ENCODE data around the gene ZNF558. TPM values are rescaled to one million over a fixed set of nuclear protein-coding genes. Genes with fewer than 3 reads are reported as not detected.

The ZNF558 gene
- total RNA-seq, 1 experiment from 2014 or later = 3.0 TPM

DNA sequence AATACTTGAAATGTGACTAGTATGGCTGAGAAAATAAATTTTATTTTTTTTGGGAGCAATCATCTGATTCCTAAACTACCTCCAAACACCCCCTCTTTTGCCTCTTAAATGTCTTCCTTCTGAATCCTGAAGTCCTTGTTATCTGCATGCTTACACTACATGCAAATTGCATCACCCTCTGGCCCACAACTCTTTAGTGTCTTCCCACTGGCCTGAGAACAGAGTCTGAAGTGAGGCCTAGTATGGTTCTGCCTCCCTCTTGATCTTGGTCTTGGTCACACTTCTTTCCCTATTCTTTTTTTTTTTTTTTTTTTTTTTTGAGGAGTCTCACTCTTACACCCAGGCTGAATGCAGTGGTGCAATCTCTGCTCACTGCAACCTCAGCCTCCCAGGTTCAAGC, 4.8 kb downstream of the ZNF558 start:
- H3K4me1 Mint-ChIP-seq = no peaks in the 10 kb centered on the region
- ATAC-seq (no peak), DNase-seq (ENCODE audit: low spot score) (no peak)
- ChIA-PET CTCF (no interaction called here), POLR2A (no interaction called here)
- TF ChIP-seq, protein P1, sequence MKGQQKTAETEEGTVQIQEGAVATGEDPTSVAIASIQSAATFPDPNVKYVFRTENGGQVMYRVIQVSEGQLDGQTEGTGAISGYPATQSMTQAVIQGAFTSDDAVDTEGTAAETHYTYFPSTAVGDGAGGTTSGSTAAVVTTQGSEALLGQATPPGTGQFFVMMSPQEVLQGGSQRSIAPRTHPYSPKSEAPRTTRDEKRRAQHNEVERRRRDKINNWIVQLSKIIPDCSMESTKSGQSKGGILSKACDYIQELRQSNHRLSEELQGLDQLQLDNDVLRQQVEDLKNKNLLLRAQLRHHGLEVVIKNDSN (CRISPR knock-in tag; IDR thresholded peaks at IDR 0.05) = no peak
- TF ChIP-seq, protein P2, sequence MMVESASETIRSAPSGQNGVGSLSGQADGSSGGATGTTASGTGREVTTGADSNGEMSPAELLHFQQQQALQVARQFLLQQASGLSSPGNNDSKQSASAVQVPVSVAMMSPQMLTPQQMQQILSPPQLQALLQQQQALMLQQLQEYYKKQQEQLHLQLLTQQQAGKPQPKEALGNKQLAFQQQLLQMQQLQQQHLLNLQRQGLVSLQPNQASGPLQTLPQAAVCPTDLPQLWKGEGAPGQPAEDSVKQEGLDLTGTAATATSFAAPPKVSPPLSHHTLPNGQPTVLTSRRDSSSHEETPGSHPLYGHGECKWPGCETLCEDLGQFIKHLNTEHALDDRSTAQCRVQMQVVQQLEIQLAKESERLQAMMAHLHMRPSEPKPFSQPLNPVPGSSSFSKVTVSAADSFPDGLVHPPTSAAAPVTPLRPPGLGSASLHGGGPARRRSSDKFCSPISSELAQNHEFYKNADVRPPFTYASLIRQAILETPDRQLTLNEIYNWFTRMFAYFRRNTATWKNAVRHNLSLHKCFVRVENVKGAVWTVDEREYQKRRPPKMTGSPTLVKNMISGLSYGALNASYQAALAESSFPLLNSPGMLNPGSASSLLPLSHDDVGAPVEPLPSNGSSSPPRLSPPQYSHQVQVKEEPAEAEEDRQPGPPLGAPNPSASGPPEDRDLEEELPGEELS (CRISPR knock-in tag; IDR thresholded peaks at IDR 0.05) = no peak
- no peak for TF ChIP-seq NR2C2 (CRISPR knock-in tag; IDR thresholded peaks at IDR 0.05)
- TF ChIP-seq, protein P3, sequence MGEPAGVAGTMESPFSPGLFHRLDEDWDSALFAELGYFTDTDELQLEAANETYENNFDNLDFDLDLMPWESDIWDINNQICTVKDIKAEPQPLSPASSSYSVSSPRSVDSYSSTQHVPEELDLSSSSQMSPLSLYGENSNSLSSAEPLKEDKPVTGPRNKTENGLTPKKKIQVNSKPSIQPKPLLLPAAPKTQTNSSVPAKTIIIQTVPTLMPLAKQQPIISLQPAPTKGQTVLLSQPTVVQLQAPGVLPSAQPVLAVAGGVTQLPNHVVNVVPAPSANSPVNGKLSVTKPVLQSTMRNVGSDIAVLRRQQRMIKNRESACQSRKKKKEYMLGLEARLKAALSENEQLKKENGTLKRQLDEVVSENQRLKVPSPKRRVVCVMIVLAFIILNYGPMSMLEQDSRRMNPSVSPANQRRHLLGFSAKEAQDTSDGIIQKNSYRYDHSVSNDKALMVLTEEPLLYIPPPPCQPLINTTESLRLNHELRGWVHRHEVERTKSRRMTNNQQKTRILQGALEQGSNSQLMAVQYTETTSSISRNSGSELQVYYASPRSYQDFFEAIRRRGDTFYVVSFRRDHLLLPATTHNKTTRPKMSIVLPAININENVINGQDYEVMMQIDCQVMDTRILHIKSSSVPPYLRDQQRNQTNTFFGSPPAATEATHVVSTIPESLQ (CRISPR knock-in tag; IDR thresholded peaks at IDR 0.05) = no peak
- TF ChIP-seq, protein P4, sequence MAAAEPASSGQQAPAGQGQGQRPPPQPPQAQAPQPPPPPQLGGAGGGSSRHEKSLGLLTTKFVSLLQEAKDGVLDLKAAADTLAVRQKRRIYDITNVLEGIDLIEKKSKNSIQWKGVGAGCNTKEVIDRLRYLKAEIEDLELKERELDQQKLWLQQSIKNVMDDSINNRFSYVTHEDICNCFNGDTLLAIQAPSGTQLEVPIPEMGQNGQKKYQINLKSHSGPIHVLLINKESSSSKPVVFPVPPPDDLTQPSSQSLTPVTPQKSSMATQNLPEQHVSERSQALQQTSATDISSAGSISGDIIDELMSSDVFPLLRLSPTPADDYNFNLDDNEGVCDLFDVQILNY (CRISPR knock-in tag; IDR thresholded peaks at IDR 0.05) = no peak
- TF ChIP-seq RELA (CRISPR knock-in tag; IDR thresholded peaks at IDR 0.05; ENCODE audit: borderline replicate concordance) = no peak
- TF ChIP-seq ZNF416 (CRISPR knock-in tag; IDR thresholded peaks at IDR 0.05) = no peak
- no peak for TF ChIP-seq FOXJ3 (CRISPR knock-in tag; IDR thresholded peaks at IDR 0.05; ENCODE audit: borderline replicate concordance)
- TF ChIP-seq, protein P5, sequence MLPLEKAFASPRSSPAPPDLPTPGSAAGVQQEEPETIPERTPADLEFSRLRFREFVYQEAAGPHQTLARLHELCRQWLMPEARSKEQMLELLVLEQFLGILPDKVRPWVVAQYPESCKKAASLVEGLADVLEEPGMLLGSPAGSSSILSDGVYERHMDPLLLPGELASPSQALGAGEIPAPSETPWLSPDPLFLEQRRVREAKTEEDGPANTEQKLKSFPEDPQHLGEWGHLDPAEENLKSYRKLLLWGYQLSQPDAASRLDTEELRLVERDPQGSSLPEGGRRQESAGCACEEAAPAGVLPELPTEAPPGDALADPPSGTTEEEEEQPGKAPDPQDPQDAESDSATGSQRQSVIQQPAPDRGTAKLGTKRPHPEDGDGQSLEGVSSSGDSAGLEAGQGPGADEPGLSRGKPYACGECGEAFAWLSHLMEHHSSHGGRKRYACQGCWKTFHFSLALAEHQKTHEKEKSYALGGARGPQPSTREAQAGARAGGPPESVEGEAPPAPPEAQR (CRISPR knock-in tag; IDR thresholded peaks at IDR 0.05) = no peak
- TF ChIP-seq, protein P6, sequence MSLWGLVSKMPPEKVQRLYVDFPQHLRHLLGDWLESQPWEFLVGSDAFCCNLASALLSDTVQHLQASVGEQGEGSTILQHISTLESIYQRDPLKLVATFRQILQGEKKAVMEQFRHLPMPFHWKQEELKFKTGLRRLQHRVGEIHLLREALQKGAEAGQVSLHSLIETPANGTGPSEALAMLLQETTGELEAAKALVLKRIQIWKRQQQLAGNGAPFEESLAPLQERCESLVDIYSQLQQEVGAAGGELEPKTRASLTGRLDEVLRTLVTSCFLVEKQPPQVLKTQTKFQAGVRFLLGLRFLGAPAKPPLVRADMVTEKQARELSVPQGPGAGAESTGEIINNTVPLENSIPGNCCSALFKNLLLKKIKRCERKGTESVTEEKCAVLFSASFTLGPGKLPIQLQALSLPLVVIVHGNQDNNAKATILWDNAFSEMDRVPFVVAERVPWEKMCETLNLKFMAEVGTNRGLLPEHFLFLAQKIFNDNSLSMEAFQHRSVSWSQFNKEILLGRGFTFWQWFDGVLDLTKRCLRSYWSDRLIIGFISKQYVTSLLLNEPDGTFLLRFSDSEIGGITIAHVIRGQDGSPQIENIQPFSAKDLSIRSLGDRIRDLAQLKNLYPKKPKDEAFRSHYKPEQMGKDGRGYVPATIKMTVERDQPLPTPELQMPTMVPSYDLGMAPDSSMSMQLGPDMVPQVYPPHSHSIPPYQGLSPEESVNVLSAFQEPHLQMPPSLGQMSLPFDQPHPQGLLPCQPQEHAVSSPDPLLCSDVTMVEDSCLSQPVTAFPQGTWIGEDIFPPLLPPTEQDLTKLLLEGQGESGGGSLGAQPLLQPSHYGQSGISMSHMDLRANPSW (CRISPR knock-in tag; conservative IDR thresholded peaks at IDR 0.05; ENCODE audit: low read depth) = no peak
- no peak for TF ChIP-seq NFE2L1 (CRISPR knock-in tag; IDR thresholded peaks at IDR 0.05)
- TF ChIP-seq NFATC4 (CRISPR knock-in tag; IDR thresholded peaks at IDR 0.05) = no peak
- TF ChIP-seq TP53 (CRISPR knock-in tag; IDR thresholded peaks at IDR 0.05) = no peak
- no peak for TF ChIP-seq SP1 (CRISPR knock-in tag; conservative IDR thresholded peaks at IDR 0.05)
- no peak for TF ChIP-seq ZNF423 (CRISPR knock-in tag; IDR thresholded peaks at IDR 0.05)
- no peak for TF ChIP-seq ZNF396 (CRISPR knock-in tag; IDR thresholded peaks at IDR 0.05; ENCODE audit: borderline replicate concordance)
- TF ChIP-seq ZNF232 (CRISPR knock-in tag; IDR thresholded peaks at IDR 0.05) = no peak
- no peak overlapping the region for H3K4me3 Mint-ChIP-seq
- H3K27ac Mint-ChIP-seq = no peak overlapping the region
- H3K27me3 Mint-ChIP-seq (ENCODE audit: low read depth) = peaks cover 15% of the 10 kb centered on the region
- H3K9me3 Mint-ChIP-seq = peaks cover 74% of the 10 kb centered on the region
- peaks cover 75% of the 10 kb centered on the region for H3K36me3 Mint-ChIP-seq

DNA sequence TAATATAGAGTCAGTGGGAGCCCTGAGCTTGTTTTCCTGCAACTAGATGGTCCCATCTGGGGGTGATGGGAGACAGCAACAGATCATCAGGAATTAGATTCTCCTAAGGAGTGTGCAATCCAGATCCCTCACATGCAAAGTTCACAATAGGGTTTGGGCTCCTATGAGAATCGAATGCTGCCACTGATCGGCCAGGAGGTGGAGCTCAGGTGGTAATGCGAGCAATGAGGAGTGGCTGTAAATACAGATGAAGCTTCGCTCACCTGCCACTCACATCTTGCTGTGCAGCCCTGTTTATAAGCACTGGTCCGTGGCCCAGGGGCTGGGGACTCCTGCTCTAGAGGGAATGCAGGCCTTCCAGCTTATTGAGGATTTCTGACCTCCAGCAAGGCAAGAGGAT, 5.7 kb downstream of the ZNF558 start:
- DNase-seq (ENCODE audit: low spot score) (no peak), ATAC-seq (no peak)
- Mint-ChIP-seq H3K27me3 (ENCODE audit: low read depth) (peaks cover 15% of the 10 kb centered on the region), H3K9me3 (peaks cover 79% of the 10 kb centered on the region), H3K4me3 (no peak overlapping the region), H3K36me3 (peaks cover 80% of the 10 kb centered on the region), H3K27ac (no peak overlapping the region), H3K4me1 (no peaks in the 10 kb centered on the region)
- POLR2A ChIA-PET = no interaction called here
- CTCF ChIA-PET = no interaction called here
- TF ChIP-seq, protein P7, sequence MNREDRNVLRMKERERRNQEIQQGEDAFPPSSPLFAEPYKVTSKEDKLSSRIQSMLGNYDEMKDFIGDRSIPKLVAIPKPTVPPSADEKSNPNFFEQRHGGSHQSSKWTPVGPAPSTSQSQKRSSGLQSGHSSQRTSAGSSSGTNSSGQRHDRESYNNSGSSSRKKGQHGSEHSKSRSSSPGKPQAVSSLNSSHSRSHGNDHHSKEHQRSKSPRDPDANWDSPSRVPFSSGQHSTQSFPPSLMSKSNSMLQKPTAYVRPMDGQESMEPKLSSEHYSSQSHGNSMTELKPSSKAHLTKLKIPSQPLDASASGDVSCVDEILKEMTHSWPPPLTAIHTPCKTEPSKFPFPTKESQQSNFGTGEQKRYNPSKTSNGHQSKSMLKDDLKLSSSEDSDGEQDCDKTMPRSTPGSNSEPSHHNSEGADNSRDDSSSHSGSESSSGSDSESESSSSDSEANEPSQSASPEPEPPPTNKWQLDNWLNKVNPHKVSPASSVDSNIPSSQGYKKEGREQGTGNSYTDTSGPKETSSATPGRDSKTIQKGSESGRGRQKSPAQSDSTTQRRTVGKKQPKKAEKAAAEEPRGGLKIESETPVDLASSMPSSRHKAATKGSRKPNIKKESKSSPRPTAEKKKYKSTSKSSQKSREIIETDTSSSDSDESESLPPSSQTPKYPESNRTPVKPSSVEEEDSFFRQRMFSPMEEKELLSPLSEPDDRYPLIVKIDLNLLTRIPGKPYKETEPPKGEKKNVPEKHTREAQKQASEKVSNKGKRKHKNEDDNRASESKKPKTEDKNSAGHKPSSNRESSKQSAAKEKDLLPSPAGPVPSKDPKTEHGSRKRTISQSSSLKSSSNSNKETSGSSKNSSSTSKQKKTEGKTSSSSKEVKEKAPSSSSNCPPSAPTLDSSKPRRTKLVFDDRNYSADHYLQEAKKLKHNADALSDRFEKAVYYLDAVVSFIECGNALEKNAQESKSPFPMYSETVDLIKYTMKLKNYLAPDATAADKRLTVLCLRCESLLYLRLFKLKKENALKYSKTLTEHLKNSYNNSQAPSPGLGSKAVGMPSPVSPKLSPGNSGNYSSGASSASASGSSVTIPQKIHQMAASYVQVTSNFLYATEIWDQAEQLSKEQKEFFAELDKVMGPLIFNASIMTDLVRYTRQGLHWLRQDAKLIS (CRISPR knock-in tag; IDR thresholded peaks at IDR 0.05; ENCODE audit: borderline replicate concordance) = no peak
- TF ChIP-seq, protein P8, sequence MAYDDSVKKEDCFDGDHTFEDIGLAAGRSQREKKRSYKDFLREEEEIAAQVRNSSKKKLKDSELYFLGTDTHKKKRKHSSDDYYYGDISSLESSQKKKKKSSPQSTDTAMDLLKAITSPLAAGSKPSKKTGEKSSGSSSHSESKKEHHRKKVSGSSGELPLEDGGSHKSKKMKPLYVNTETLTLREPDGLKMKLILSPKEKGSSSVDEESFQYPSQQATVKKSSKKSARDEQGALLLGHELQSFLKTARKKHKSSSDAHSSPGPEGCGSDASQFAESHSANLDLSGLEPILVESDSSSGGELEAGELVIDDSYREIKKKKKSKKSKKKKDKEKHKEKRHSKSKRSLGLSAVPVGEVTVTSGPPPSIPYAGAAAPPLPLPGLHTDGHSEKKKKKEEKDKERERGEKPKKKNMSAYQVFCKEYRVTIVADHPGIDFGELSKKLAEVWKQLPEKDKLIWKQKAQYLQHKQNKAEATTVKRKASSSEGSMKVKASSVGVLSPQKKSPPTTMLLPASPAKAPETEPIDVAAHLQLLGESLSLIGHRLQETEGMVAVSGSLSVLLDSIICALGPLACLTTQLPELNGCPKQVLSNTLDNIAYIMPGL (CRISPR knock-in tag; IDR thresholded peaks at IDR 0.05) = no peak
- TF ChIP-seq ZNF138 (CRISPR knock-in tag; conservative IDR thresholded peaks at IDR 0.05) = no peak
- TF ChIP-seq TEAD1 (CRISPR knock-in tag; IDR thresholded peaks at IDR 0.05) = no peak
